GM18526 (cell line): ENCODE data around the gene ELF4.

Source experiments
- POLR2A ChIP-seq: IDR thresholded peaks from 3 replicates; pipeline ENCODE4 v1.6.1; 2011; ENCODE audit not compliant: insufficient read length; ENCODE audit errors: extremely low read depth

ELF4 gene

DNA sequence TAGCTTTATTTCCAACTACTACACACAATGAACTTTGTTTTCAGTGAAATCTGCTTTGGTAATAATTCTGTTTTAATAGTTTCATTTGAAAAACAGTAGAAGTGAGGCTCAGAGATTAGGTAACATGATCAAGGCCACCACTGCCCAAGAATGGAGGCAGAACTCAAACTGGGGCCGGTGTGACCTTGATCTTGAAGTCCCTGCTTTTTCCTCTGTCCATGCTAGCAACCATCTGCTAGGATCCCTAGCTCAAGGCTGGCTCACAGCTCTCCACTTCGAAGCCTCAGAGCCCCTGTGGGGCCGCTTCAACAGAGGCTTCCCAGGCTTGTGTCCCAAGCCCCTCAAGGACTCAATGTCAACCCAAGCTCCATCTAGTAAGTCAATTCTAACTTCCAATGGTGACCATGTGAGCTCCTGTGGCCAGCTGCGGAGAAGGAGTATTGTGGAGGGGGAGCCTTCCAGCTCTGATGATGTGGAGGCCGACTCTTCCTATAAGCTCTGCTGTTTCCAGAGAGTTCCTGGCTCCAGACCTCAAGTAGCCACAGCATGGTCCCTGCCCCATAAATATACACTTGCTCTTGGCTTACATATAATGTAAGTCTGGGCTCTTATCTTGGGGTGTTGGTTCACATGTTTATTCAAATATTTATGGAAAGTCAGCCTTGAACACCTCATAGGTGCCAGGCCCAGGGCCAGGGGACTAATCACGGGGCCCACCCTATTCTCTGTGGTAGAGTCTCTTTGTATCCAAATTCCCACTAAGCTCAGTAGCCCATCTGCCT lies 14.9 kb downstream of the ELF4 start:
- no peak for TF ChIP-seq POLR2A

DNA sequence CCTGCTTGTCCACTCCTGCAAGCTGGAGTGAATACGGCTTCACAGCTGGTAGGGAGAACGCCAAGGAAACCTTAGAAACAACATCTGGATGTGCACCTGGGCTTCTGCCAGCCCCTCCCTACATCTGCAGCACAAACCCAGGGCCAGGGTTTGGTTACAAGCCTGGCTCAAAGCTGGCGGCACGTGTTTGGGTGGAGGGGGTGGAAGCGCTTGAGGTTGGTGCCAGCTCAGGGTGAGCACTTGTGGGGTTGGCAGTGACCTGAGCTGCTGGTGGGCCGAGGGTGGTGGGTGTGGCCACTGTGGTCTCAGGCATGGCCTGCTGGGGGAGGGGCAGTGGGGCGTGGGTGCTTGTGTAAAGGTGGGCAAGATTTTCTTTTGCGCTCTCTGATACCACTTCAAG lies 15.6 kb downstream of the ELF4 start:
- no peak for TF ChIP-seq POLR2A

DNA sequence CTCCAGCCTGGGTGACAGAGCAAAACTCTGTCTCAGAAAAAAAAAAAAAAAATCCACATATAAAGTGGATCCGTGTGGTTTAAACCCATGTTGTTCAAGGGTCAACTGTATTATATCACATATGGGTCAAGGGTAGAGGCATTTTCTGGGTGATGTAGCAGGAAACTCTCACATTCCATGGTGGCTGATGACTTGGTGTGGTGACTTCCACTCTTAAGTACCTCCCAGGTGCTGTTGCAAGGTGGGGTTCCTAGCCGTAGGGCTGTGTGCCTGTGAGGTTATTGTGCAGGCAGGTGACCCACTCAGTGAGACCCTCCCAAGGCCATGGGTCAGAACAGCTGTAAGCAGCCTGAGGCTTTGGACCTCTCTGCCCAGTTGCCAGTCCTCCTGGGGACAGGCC lies 17.0 kb downstream of the ELF4 start:
- no peak for TF ChIP-seq POLR2A

DNA sequence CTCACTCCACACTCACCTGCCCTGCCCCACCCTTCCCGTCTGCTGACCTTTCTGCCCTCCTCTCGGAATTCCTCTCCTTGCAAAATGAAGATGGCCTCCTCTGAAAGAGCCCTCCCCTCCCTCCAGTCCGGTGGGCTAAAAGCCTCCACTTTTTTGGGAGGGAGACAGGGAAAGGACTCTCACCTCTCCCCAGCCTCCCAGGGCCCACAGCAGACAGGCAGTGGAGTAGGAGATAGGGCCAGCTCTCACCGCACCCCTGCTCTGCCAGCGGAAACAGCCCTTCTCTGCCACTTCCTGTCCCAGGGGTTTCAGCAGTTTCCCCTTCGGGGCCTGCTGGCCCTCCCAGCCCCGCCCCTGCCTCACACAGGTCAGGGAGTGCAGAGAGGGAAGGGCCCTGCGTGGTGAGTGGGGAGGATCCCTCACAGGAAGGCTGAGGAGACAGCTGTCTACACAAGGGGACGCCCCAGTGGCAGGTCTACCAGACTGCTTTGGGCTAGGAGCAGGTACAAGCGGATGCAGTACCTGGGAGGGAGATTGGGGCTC lies 18.2 kb downstream of the ELF4 start:
- peak; percentile 51 for TF ChIP-seq POLR2A

DNA sequence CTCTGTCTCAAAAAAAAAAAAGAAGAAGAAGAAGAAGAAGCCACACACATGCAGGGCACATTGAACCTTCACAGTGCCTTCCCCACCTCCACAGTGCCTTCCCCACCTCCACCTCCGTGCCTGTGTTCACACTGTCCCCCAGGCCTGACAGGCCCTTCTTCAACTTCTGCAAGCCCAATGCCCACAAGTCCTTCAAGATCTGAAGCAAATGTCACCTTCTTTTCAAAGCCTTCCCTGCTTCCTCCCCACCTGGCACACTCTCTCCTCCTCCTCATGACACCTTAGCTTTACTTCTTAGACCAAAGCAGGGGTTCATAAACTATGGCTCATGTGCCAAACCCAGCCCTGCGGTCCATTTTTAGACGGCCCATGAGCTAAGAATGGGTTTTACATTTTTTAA lies 19.9 kb downstream of the ELF4 start:
- TF ChIP-seq POLR2A, result no peak

DNA sequence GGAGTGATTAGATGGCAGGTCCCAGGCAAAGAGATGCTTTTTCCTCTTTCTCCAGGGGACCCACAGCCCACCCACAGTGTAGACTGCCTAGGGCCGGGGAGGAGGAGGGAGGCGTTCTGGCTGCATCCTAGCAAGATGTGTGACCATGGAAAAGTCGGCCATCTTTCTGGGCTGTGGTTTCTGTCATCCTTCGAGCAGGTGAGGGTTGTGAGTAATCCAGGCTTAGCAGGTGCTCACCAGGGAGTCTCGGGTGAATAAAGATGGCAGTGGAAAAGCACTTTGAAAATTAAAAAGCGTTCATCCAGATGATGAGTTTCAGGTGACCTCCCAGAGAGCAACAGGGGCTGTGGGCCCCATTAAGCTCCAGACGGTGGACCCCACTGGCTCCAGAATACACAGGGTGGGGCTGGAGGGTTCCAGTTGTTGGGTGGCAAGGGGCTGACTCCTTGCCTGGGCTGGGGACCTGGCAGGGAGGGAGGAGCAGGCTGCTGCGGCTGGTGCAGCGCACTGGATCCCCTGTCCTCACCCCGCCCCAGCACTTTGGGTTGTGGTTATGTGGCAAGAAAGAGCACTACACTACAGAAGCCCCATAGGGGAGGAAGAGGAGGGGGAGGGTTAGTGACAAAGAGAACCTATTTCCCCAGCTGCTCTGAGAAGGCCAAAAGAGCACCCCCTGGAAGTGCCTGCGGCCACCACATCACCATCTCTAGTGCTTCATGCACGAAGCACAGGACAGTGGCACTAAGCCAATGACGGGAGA lies 23.7 kb downstream of the ELF4 start:
- TF ChIP-seq POLR2A, result peak; percentile 45

DNA sequence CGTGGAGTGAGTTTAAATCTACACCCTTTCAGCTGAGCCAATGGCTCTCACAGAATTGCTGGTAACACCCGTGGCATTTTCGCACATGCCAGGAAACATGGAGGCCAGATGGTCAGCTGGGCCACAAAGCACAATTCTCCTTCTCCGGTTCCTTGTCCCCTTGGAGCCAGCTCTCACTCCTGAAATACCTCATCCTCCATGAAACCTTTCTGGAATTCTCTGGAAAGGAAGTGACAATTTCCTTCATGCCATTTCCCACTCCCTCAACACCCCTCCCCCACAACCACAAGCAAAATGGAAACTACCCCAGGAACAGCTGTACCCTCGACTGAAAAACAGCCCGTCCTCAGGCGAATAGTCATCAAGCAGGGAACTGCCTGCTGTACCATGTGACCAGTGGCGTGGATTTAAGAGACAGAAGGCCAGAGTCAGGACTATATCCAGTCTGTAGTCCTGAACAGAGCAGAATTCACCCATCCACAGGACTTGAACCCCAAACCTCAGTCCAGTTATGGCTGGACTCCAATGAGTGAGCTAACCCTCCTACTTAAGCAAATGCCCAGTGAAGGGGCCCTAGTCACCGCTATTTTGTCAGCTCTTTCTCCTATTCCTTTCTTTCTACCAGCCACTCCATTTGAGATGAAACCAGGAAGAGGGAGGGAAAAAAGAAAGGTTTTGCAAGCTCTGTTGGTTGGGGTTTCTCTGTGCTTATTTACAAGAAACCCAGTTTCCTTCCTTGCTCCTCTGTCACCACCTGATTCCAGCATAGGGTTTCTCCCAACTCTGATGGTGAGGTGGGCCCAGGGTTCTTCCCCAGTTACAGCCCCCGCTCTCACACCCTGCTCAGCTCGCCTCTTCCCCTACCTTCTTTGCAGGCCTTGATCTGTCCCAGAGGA lies 24.5 kb downstream of the ELF4 start:
- TF ChIP-seq POLR2A, result peak; percentile 37

DNA sequence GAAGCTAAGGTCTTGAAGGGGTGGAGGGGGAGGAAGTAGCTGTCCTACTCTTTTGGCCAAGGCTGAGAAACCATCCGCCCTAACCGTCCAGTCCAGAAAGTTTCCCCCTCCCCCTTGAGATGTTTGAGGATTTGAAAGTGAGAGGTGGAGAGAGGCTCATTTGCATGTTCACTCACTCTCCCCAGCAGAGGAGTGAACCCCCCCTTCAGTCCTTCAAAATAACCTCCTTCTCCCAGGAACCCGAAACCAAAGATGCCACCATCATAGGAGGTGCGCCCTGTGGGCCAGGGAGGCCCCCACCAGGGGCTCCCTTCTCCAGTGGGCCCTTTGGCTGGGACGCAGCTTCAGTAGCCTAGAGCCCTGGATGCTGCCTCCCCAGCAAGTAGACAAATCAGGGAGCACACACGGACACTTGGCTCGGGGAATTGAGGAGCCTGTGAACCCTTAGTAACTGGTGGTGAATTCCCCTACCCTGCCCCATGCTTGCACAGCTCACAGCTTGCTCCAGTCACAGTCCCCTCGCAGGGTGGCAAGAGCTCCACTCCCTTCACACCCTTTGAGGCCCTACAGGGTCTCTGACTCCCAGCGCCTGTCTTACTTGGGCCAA lies 25.6 kb downstream of the ELF4 start:
- no peak for TF ChIP-seq POLR2A

DNA sequence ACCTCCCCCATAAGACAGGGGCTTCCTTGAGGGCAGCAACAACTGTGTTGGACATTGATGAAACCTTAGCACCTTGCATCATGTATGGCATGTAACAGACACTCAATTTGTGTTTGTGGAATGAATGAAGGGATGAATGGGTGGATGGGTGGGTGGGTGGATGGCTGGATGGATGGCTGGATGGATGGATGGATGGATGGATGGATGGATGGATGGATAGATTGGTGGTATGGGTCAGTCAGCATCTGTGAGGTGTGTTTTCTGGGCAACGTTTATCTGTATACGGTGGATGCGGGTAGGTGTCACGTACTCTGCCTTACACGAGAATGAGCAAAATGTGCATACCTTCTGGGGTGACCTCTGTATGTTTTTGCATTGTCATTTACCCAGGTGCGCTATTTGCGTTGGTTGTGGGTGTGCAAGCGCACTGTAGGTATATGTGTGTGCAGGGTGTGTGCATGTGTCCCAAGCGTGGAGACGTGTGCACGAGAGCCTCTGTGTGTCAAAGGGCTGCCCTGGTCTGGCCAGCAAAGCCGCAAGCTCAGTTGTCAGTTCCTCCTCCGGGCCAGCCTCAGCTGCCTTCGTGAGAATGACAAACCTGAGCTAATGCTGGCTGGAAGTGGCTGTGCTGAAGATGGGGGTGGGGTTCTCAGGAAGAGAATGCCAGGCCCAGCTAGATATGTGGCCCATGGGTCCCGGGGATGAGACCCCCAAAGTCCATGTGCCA lies 26.5 kb downstream of the ELF4 start:
- no peak for TF ChIP-seq POLR2A

DNA sequence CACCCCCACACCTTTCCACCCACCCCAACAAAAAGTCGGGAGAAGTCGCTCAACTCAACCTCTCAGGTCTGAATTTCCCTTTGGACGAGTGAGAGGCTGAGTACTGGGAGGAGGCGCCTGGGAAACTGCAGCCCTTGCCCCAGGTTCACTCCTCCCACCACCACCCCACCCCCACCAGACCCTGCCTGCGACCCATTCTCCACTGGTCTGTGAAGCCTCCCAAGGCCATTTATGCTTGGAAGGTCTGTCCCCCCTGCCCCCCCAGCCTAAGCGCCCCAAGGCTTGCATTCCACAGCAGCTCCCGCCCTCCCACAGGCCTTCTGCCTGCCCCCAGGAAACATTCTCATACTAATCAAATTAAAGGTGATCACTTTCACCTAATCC lies 27.2 kb downstream of the ELF4 start:
- TF ChIP-seq POLR2A, result no peak

DNA sequence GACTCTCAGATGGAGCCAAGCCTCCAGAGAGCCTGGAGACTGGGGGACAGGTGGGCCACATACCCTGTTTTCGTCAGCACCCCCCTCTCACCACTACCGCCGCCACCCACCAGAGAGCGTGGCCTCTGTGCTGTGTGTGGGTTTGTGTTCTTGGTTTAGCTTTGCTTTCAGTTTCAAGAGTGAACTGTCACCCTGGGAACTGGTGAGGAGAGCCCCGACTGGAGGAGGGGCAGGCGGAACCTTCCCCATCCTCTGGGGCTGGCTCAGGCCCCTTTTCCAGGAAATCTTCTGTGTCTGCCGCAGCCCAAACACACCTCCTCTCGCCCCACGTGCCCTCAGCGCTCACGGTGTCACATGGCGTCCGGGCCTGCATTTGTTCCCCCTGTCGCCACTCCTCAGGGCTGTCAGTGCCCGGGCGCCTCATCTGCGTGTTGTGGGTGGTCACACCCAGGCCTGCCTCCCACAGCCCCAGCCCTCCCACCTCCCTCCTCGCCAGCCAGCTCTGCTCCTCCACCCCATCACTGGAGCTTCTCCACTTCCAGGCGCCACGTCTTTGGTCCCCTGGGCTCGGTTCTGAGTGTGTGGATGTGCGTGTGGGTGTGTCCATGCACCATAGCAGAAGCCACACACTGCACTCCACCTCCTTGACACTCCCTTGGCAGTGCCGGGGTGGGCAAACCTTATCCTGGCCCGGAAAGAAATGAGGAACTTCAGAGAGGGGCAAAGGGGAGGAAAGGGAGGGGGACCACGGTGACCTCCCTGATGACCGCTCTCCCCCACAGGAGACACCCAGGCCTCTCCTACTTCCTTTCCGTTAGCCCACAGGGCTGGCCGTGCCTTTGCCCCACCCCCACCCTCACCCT lies 27.8 kb downstream of the ELF4 start:
- TF ChIP-seq POLR2A, result no peak

DNA sequence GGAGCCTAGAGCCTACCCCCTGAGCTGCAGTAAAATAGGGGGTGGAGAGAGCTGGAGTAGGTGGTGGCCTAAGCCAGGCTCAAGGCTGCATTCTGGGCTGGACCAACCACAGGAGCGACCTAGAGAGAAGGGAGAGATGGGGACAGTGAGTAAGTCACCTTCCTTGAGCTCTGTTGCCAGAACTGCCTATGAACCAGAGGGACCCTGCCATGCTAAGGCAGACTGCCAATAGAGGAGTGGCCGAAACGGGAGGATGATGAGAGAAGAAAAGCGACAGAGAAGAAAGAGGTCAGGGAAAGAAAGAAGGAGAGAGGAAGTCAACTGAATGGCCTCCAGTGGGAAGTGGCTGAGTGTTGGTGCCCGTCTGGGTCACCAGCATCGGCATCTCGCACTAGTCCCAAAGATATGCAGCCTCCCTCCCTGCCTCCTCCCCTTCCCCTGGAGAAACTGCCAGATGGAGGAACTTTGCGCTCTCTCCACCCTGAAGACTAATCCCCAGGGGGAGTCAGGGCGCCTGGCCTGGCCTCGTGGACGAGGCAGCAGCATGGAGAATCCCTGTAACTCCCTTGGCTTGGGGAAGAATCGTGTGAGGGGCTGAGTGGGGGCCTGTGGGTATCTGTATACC lies 28.8 kb downstream of the ELF4 start:
- TF ChIP-seq POLR2A, result no peak

DNA sequence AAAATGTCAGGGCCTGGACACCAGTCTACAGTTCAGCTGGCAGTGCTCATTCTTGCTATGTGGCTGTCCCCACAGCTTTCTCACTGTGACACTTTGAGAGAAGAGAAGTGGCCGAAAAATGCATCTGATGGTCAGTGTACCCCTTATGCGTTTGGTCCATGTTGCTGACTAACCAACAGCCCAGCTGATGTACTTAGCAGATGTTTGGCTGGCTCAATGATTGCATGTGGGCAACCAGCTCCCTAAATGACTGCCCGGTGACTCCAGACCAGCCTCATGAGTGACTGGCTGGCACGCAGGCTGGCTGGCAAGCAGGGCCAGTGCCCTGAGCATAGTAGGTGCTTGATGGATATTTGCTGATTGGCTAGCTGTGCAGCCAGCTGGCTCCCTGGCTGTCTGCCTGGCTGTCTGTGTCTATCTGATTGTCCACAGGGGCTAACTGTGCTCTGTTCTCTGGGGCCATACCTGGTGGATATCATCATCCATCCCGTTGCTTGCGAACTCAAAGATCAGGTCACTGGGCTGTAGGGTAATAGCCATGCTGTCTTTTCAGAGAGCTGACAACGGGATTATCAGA lies 29.4 kb downstream of the ELF4 start:
- no peak for TF ChIP-seq POLR2A

DNA sequence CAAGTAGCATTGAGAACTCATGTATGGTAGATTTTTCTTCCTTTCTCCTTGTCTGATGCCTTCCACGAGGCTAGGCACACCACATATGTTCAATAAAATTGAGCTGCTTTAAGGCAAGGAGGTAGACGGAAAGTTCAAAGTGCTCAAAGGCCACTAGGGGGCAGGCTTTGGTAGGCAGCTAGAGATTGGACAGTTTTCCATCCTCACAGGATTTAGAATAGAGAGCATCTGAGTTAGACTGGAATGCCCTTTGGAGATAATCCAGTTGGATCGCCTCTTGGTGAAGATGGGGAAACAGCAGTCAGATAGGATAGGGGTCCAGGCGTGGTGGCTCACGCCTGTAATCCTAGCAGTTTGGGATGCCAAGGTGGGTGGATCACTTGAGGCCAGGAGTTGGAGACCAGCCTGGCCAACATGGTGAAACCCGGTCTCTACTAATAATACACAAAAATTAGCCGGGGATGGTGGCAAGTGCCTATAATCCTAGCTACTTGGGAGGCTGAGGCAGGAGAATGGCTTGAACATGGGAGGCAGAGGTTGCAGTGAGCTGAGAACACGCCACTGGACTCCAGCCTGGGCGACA lies 30.4 kb downstream of the ELF4 start:
- no peak for TF ChIP-seq POLR2A
